ENCODE data around the gene HSCB.
"Not testable (repeated sequence)": the region's sequence is repeated elsewhere in the genome, so short reads cannot be mapped to it uniquely, and the experiment has no call there.

The HSCB gene

GRCh38 chr22:28793976-28794584 is 52.2 kb downstream of the HSCB start:
- Histone ChIP-seq H3K4me1 (ENCODE audit: control insufficient read depth in 1 of 2, insufficient read depth in 2 of 2, low read length in 2 of 2) (peaks cover 0 to 19% of the 10 kb centered on the region in 2 donors), H3K36me3 (ENCODE audit: control insufficient read depth in 1 of 2, insufficient read depth in 2 of 2, low read length in 2 of 2) (peaks cover 38 to 40% of the 10 kb centered on the region in 2 donors), H3K27ac (ENCODE audit: low read length) (no peak overlapping the region), H3K4me3 (ENCODE audit: low read depth in 1 of 2, low read length in 2 of 2) (no peak overlapping the region), H3K9me3 (ENCODE audit: control insufficient read depth in 1 of 2, low read length in 2 of 2) (no peaks in the 10 kb centered on the region), H3K27me3 (ENCODE audit: low read depth, low read length) (no peaks in the 10 kb centered on the region)

- peaks cover 40 to 49% of the 10 kb centered on the region in 2 donors for H3K36me3 ChIP-seq (ENCODE audit: control insufficient read depth in 1 of 2, insufficient read depth in 2 of 2, low read length in 2 of 2)
- no peak overlapping the region for H3K4me3 ChIP-seq (ENCODE audit: low read depth in 1 of 2, low read length in 2 of 2)
- no peaks in the 10 kb centered on the region for H3K9me3 ChIP-seq (ENCODE audit: control insufficient read depth in 1 of 2, low read length in 2 of 2)
- peak overlapping the region; percentile 48 for H3K27ac ChIP-seq (ENCODE audit: low read length)
- peaks cover 0 to 22% of the 10 kb centered on the region in 2 donors for H3K4me1 ChIP-seq (ENCODE audit: control insufficient read depth in 1 of 2, insufficient read depth in 2 of 2, low read length in 2 of 2)
- H3K27me3 ChIP-seq (ENCODE audit: low read depth, low read length) = no peaks in the 10 kb centered on the region
Observed at GRCh38 chr22:28795071-28795693, 53.3 kb downstream of the HSCB start.

DNA sequence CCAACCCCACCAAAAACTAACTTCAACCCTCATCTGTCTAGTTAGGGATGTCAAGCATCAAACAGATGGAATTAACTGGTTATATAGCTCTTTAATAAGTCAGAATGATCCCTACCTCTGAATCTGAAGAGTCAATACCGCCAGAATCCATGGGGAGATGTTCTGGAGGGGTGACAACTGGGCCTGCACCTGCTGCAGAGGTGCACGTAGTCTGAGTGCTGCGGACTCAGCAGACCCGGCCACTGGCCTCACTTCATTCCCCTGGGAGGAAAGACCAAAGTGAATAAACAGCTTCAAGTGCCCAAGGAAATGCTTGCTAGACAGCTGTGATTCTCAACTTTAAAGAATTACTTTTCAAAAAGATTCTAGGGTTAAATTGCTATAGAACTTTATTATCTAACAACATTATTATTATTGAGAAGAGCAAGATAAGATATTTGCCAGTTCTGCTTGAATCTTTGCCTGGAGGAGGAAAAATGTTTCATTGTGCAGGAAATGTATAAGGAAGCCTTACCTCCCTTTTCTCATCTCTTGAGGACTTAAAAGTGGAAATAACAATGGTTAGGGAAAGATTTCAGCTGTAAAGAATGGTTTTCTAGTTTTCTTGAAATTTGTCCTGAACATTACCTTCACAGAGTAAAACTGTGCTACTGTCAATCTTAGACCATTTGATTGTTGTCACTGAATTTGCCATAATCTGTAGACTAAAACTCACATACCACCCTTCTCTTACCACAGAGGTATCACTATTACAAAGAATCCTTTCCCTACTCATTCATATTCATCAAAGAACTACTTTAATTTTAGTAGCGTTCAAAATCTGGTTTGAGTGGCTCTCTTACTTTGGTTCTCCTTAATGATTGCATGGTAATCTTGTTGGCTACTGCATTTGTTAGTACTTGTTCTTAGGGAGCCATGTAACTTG is 54.4 kb downstream of the HSCB start:
- no peak overlapping the region for H3K4me3 ChIP-seq (ENCODE audit: low read depth in 1 of 2, low read length in 2 of 2)
- peaks cover 40 to 55% of the 10 kb centered on the region in 2 donors for H3K36me3 ChIP-seq (ENCODE audit: control insufficient read depth in 1 of 2, insufficient read depth in 2 of 2, low read length in 2 of 2)
- H3K4me1 ChIP-seq (ENCODE audit: control insufficient read depth in 1 of 2, insufficient read depth in 2 of 2, low read length in 2 of 2) = peaks cover 0 to 22% of the 10 kb centered on the region in 2 donors
- H3K9me3 ChIP-seq (ENCODE audit: control insufficient read depth in 1 of 2, low read length in 2 of 2) = no peaks in the 10 kb centered on the region
- H3K27me3 ChIP-seq (ENCODE audit: low read depth, low read length) = no peaks in the 10 kb centered on the region
- H3K27ac ChIP-seq (ENCODE audit: low read length) = peak overlapping the region; percentile 48

GRCh38 chr22:28798810-28799605 is 57.2 kb downstream of the HSCB start:
- Histone ChIP-seq H3K4me3 (ENCODE audit: low read depth in 1 of 2, low read length in 2 of 2) (peak overlapping the region; percentile 90 to 99), H3K27ac (ENCODE audit: low read length) (peak overlapping the region; percentile 100), H3K27me3 (ENCODE audit: low read depth, low read length) (no peaks in the 10 kb centered on the region), H3K9me3 (ENCODE audit: control insufficient read depth in 1 of 2, low read length in 2 of 2) (no peaks in the 10 kb centered on the region), H3K4me1 (ENCODE audit: control insufficient read depth in 1 of 2, insufficient read depth in 2 of 2, low read length in 2 of 2) (peaks cover 8 to 32% of the 10 kb centered on the region in 2 donors), H3K36me3 (ENCODE audit: control insufficient read depth in 1 of 2, insufficient read depth in 2 of 2, low read length in 2 of 2) (peaks cover 33 to 51% of the 10 kb centered on the region in 2 donors)

- peak overlapping the region; percentile 90 to 99 for H3K4me3 ChIP-seq (ENCODE audit: low read depth in 1 of 2, low read length in 2 of 2)
- H3K9me3 ChIP-seq (ENCODE audit: control insufficient read depth in 1 of 2, low read length in 2 of 2) = no peaks in the 10 kb centered on the region
Observed at GRCh38 chr22:28799606-28800307, 57.9 kb downstream of the HSCB start.

DNA sequence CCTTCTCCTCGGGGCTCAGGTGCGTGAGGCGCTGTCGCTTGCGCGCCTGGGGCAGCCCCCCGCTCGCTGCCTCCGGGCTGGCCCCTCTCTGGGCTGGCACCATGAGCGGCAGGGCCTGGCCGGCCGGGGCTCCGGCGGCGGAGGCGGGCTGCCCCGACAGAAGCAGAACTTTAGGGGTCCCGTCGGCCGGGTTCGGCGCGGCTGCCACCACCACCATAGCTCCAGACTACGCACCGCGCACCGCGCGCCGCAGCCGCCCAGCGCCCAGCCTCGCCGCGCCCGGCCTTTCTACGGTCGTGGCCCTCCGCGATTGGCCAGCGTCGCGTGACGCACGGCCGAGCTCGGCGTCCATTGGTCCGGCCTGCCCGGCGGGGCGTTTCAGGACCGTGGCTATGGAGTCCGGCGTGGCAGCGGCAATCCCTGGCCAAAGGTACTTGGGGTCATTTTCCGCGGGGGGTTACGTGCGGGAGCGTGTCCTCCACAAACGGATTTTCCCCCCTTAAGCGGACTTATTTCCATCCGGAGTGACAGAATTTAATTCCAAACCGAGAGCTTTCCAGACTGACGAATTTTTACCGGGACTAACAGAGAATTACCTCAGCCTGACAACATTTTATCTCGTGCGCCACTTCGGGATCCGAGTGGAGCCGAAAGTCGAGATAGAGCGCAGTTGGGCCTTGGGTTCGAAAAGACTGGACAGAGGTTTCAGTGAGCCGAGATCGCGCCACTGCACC is 58.6 kb downstream of the HSCB start, which contains the start of gene XBP1:
Gene XBP1, minus strand, starts transcription at position 262 of the 734 bp plus-strand sequence.
- Histone ChIP-seq H3K27me3 (ENCODE audit: low read depth, low read length) (no peaks in the 10 kb centered on the region), H3K27ac (ENCODE audit: low read length) (peak within 1 kb of the TSS; percentile 100), H3K4me1 (ENCODE audit: control insufficient read depth in 1 of 2, insufficient read depth in 2 of 2, low read length in 2 of 2) (peaks cover 8 to 32% of the 10 kb centered on the region in 2 donors), H3K9me3 (ENCODE audit: control insufficient read depth in 1 of 2, low read length in 2 of 2) (no peaks in the 10 kb centered on the region), H3K4me3 (ENCODE audit: low read depth in 1 of 2, low read length in 2 of 2) (peak within 1 kb of the TSS; percentile 90 to 99), H3K36me3 (ENCODE audit: control insufficient read depth in 1 of 2, insufficient read depth in 2 of 2, low read length in 2 of 2) (peaks cover 18 to 36% of the 10 kb centered on the region in 2 donors)

More at GRCh38 chr22:28799606-28800307, 57.9 kb downstream of the HSCB start:
- Histone ChIP-seq H3K36me3 (ENCODE audit: control insufficient read depth in 1 of 2, insufficient read depth in 2 of 2, low read length in 2 of 2) (peaks cover 26 to 44% of the 10 kb centered on the region in 2 donors), H3K27me3 (ENCODE audit: low read depth, low read length) (no peaks in the 10 kb centered on the region), H3K27ac (ENCODE audit: low read length) (peak overlapping the region; percentile 100), H3K4me1 (ENCODE audit: control insufficient read depth in 1 of 2, insufficient read depth in 2 of 2, low read length in 2 of 2) (peaks cover 8 to 32% of the 10 kb centered on the region in 2 donors)

DNA sequence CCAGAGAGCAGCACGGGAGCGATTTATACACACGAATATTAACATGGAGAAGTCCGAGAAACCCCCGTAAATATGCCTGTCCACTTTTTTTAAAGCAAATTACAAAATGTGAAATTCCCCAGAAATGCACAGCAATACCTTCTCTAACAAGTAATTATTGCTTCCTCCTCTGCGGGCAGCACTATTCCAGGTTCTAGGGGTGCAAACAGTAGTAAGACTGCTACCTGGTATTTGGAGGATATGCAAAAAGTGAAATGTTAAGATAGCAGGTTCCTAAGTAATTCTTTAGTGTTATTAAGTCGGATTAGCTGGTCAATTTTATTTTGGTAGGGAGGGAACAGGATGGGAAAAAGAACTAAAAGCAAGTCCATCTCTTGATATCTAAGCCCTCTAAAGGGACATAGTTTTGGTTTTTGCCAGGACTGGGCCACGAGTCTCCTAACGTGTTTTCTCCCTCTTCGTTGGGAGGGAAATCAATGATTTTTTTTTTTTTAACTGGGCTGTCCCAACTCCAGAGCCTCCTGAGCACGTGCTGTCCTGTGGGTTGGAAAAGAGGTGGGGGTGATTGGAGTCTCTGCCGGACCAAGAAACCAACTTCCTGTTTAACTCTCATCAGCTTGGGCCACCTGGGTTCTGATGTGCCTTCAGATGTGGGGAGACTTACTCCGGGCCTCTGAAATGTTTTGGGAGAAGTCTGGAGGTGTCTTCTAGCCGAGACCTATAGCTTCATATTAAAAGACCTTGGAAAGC is 60.2 kb downstream of the HSCB start:
- H3K27ac ChIP-seq (ENCODE audit: low read length) = peak overlapping the region; percentile 50
- peak overlapping the region; percentile 24 to 90 for H3K4me3 ChIP-seq (ENCODE audit: low read depth in 1 of 2, low read length in 2 of 2)
- H3K9me3 ChIP-seq (ENCODE audit: control insufficient read depth in 1 of 2, low read length in 2 of 2) = no peaks in the 10 kb centered on the region
- peaks cover 8 to 26% of the 10 kb centered on the region in 2 donors for H3K4me1 ChIP-seq (ENCODE audit: control insufficient read depth in 1 of 2, insufficient read depth in 2 of 2, low read length in 2 of 2)
- H3K36me3 ChIP-seq (ENCODE audit: control insufficient read depth in 1 of 2, insufficient read depth in 2 of 2, low read length in 2 of 2) = peaks cover 3 to 22% of the 10 kb centered on the region in 2 donors
- H3K27me3 ChIP-seq (ENCODE audit: low read depth, low read length) = no peaks in the 10 kb centered on the region

GRCh38 chr22:28802595-28803123 is 60.8 kb downstream of the HSCB start:
- Histone ChIP-seq H3K9me3 (ENCODE audit: control insufficient read depth in 1 of 2, low read length in 2 of 2) (no peaks in the 10 kb centered on the region), H3K4me1 (ENCODE audit: control insufficient read depth in 1 of 2, insufficient read depth in 2 of 2, low read length in 2 of 2) (peaks cover 8 to 26% of the 10 kb centered on the region in 2 donors), H3K4me3 (ENCODE audit: low read depth in 1 of 2, low read length in 2 of 2) (peak overlapping the region in 1 of 2 donors; percentile 24), H3K36me3 (ENCODE audit: control insufficient read depth in 1 of 2, insufficient read depth in 2 of 2, low read length in 2 of 2) (peaks cover 0 to 22% of the 10 kb centered on the region in 2 donors), H3K27ac (ENCODE audit: low read length) (peak overlapping the region; percentile 50), H3K27me3 (ENCODE audit: low read depth, low read length) (no peaks in the 10 kb centered on the region)

DNA sequence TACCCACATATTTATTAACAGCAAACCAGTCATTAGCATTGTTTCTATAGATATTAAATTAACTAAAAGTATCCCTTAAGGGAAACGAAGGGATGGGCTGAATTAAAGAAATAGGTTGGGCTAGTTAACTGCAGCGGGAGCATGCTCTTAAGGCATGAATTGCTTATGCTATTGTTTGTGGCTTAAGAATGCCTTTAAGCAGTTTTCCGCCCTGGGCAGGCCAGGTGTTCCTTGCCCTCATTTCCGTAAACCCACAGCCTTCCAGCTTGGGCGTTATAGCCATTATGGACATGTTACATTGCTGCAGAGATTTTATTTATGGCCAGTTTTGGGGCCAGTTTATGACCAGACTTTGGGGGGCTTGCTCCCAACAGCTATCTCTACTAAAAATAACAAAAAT is 63.6 kb downstream of the HSCB start:
- H3K4me3 ChIP-seq (ENCODE audit: low read depth in 1 of 2, low read length in 2 of 2); H3K9me3 ChIP-seq (ENCODE audit: control insufficient read depth in 1 of 2, low read length in 2 of 2); H3K36me3 ChIP-seq (ENCODE audit: control insufficient read depth in 1 of 2, insufficient read depth in 2 of 2, low read length in 2 of 2); H3K27ac ChIP-seq (ENCODE audit: low read length); H3K27me3 ChIP-seq (ENCODE audit: low read depth, low read length): not testable (repeated sequence)
- H3K4me1 ChIP-seq (ENCODE audit: control insufficient read depth in 1 of 2, insufficient read depth in 2 of 2, low read length in 2 of 2) = peaks cover 8 to 10% of the 10 kb centered on the region in 2 donors
